Breast epithelium (tissue), 4 donors: ENCODE data around the gene PLXNA2. TPM values are rescaled to one million over a fixed set of nuclear protein-coding genes. Genes with fewer than 3 reads are reported as not detected.

Source experiments
- DNase-seq, 2 donors: peaks; one replicate each; pipeline ENCODE4 v3.0.0-alpha.2; 2019; ENCODE audit warnings: low spot score in 2 of 2
- H3K27ac ChIP-seq, 2 donors: fragments of 200-600 bp; sonication (generic) in 1 of 2; one replicate each; pipeline ENCODE4 v1.5.1; 2016 to 2019; ENCODE audit warnings: mild to moderate bottlenecking in 1 of 2
- H3K27me3 ChIP-seq, 2 donors: fragments of 200-600 bp; sonication (generic) in 1 of 2; one replicate each; pipeline versions ENCODE4 v1.5.1 to v1.6.0; 2017 to 2019; ENCODE audit warnings: control low read depth in 1 of 2, mild to moderate bottlenecking in 1 of 2
- H3K36me3 ChIP-seq: fragments of 200-600 bp; one replicate; pipeline ENCODE4 v1.5.1; 2019
- H3K4me1 ChIP-seq, 2 donors: fragments of 200-600 bp; sonication (generic); one replicate each; pipeline ENCODE4 v1.5.1; 2016 to 2019; ENCODE audit warnings: control low read depth in 1 of 2
- H3K4me3 ChIP-seq, 3 donors: fragments of 200-600 bp; sonication (generic); 1 replicate in 2 of 3; 2 replicates in 1 of 3; pipeline ENCODE4 v1.5.1; 2016 to 2019; ENCODE audit warnings: mild to moderate bottlenecking in 3 of 3, moderate library complexity in 2 of 3
- H3K9me3 ChIP-seq, 2 donors: fragments of 200-600 bp; sonication (generic) in 1 of 2; one replicate each; pipeline ENCODE4 v1.5.1; 2016 to 2019; ENCODE audit warnings: control low read depth in 1 of 2
- CTCF ChIP-seq, 3 donors: fragments of 450-650 bp; IDR thresholded peaks; one replicate each; pipeline ENCODE4 v1.5.1; 2016 to 2017; ENCODE audit warnings: antibody characterized with exemption in 3 of 3, mild to moderate bottlenecking in 3 of 3, moderate library complexity in 3 of 3
- POLR2A ChIP-seq: fragments of 450-650 bp; IDR thresholded peaks from one replicate; pipeline ENCODE4 v1.6.1; 2016; ENCODE audit warnings: antibody characterized with exemption, mild to moderate bottlenecking, moderate library complexity
- POLR2AphosphoS5 ChIP-seq, 3 donors: sonication (generic); formaldehyde crosslinking; IDR thresholded peaks; one replicate each; pipeline ENCODE4 v1.6.1; 2017; ENCODE audit warnings: antibody characterized with exemption in 3 of 3
- intact Hi-C: fragments of 100-400 bp; cut with DNase I; formaldehyde crosslinking; loops from one replicate; pipeline ENCODE4 v1.15.1; 2023; ENCODE audit warnings: low total_unique reads
- total RNA-seq, 3 donors: library from RNA; depleted of rRNA; stranded (reverse); fragments of >200 nt; gene quantifications; one replicate each; pipeline ENCODE4 v1.1.0, GENCODE V29; 2016

PLXNA2 gene
- total RNA-seq, 3 donors from 2014 or later = 11.3 to 18.2 (median 11.5) TPM

DNA sequence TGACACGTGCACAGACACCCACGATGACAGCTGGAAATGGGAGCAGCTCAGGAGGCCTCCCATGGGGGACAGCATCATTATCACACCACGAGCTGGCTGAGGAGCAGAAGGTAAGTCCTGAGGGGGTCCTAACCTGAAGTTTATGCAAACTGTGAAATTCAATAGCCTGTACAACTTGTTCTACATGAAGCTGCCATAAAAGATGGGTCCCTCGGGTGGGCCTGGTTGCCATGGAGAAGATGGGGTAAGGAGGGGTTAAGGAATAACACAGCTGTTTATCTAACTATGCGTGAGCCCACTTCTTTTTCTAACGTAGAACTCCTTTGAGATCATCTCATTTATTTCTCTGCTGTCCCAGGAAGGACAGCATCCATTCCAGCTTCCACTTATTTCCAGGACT is 169.8 kb downstream of the PLXNA2 start:
- no peak for DNase-seq
- H3K36me3 ChIP-seq = no peaks in the 10 kb centered on the region
- H3K27me3 ChIP-seq = no peaks in the 10 kb centered on the region
- no peak overlapping the region for H3K27ac ChIP-seq
- TF ChIP-seq POLR2A (no peak), POLR2AphosphoS5 (IDR thresholded peaks at IDR 0.05) (no peak), CTCF (IDR thresholded peaks at IDR 0.05) (no peak)
- no peaks in the 10 kb centered on the region for H3K9me3 ChIP-seq
- H3K4me3 ChIP-seq = no peak overlapping the region
- intact Hi-C loops = no loop called here
- H3K4me1 ChIP-seq = no peaks in the 10 kb centered on the region

- Histone ChIP-seq H3K4me3 (no peak overlapping the region), H3K4me1 (no peaks in the 10 kb centered on the region), H3K36me3 (no peaks in the 10 kb centered on the region), H3K27ac (no peak overlapping the region), H3K27me3 (no peaks in the 10 kb centered on the region), H3K9me3 (no peaks in the 10 kb centered on the region)
- TF ChIP-seq POLR2A (no peak), CTCF (IDR thresholded peaks at IDR 0.05) (no peak), POLR2AphosphoS5 (IDR thresholded peaks at IDR 0.05) (no peak)
- no peak for DNase-seq
- intact Hi-C loops = no loop called here
These were observed 172.7 kb downstream of the PLXNA2 start for GRCh38 chr1:208071435-208072031.

GRCh38 chr1:208069908-208070307 is 174.3 kb downstream of the PLXNA2 start:
- no peak for DNase-seq
- Histone ChIP-seq H3K36me3 (no peaks in the 10 kb centered on the region), H3K27ac (no peak overlapping the region), H3K4me1 (no peaks in the 10 kb centered on the region), H3K27me3 (no peaks in the 10 kb centered on the region), H3K4me3 (no peak overlapping the region), H3K9me3 (no peaks in the 10 kb centered on the region)
- no peak for TF ChIP-seq POLR2AphosphoS5 (IDR thresholded peaks at IDR 0.05)
- TF ChIP-seq POLR2A = no peak
- TF ChIP-seq CTCF (IDR thresholded peaks at IDR 0.05) = no peak
- intact Hi-C loops = no loop called here

DNA sequence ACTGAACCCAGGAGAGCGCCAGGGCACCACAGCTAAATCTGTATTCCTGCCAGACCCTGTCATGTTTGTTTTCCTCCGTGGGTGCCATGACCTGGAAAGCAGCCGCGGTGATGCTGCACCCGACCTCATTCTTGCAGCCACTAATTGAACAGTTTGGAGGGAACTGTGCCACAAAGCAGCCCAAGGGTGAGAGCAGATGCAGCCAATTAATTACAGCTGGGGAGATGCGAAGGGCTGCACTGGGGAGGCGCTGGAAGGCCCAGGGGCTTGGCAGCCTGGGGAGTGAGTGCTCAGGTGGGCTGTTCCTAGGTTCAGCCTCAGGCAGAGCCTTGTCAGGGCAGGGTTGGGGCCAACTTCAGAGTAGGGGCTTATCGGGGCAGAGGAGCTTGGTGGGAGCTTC is 174.9 kb downstream of the PLXNA2 start:
- Histone ChIP-seq H3K36me3 (no peaks in the 10 kb centered on the region), H3K27me3 (no peaks in the 10 kb centered on the region), H3K27ac (no peak overlapping the region), H3K4me1 (no peaks in the 10 kb centered on the region), H3K9me3 (no peaks in the 10 kb centered on the region), H3K4me3 (no peak overlapping the region)
- TF ChIP-seq CTCF (IDR thresholded peaks at IDR 0.05) (no peak), POLR2A (no peak), POLR2AphosphoS5 (IDR thresholded peaks at IDR 0.05) (no peak)
- no peak for DNase-seq
- intact Hi-C loops = no loop called here

DNA sequence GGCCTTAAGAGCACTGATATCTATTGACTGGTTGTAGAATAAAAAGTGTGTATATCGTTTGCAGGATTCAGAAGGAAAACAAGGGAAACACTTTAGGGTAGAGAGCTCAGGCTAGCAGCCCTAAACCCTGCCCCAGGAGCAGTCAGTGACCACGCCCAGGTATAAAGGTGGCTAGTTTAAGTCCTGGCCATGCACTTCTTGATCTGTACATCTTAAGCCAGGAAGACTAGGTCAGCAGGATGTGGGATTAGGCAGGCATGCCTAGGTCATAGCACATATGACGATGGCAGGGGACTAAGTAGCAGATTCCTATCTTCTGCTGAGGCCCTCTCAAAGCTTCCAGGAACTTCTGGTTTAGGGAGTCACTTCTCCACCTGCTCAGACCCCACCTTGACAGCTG is 175.3 kb downstream of the PLXNA2 start:
- H3K4me1 ChIP-seq = no peaks in the 10 kb centered on the region
- no peak overlapping the region for H3K27ac ChIP-seq
- intact Hi-C loops = no loop called here
- H3K9me3 ChIP-seq = no peaks in the 10 kb centered on the region
- no peak for TF ChIP-seq POLR2AphosphoS5 (IDR thresholded peaks at IDR 0.05)
- no peaks in the 10 kb centered on the region for H3K27me3 ChIP-seq
- H3K36me3 ChIP-seq = no peaks in the 10 kb centered on the region
- DNase-seq = no peak
- no peak overlapping the region for H3K4me3 ChIP-seq

DNA sequence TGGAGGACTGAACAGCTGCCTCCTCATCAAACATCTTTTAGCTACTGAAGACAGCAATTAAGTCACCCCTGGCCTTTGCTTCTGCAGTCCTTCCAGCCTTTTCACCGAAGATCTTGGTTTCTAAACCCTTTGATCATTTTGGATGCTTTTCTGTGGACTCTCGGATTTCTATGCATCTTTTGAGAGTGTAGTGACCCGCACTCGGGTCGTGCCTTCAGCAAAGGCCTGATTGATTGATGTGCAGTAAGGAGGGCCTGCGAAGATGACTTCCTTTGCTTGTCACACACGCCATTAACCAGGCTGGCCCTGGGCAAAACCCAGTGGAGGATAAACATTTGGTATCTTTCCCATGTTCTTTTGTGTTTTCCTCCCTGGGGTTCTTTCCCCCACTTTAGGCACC is 175.8 kb downstream of the PLXNA2 start:
- no peak overlapping the region for H3K27ac ChIP-seq
- no peak for DNase-seq
- intact Hi-C loops = no loop called here
- H3K4me3 ChIP-seq = no peak overlapping the region
- H3K27me3 ChIP-seq = no peaks in the 10 kb centered on the region
- H3K36me3 ChIP-seq = no peaks in the 10 kb centered on the region
- no peaks in the 10 kb centered on the region for H3K4me1 ChIP-seq
- H3K9me3 ChIP-seq = no peaks in the 10 kb centered on the region
- TF ChIP-seq POLR2AphosphoS5 (IDR thresholded peaks at IDR 0.05) = no peak
- TF ChIP-seq POLR2A = no peak
- TF ChIP-seq CTCF (IDR thresholded peaks at IDR 0.05) = no peak
